ENCODE data around the gene GIGYF1.

The GIGYF1 gene, protein sequence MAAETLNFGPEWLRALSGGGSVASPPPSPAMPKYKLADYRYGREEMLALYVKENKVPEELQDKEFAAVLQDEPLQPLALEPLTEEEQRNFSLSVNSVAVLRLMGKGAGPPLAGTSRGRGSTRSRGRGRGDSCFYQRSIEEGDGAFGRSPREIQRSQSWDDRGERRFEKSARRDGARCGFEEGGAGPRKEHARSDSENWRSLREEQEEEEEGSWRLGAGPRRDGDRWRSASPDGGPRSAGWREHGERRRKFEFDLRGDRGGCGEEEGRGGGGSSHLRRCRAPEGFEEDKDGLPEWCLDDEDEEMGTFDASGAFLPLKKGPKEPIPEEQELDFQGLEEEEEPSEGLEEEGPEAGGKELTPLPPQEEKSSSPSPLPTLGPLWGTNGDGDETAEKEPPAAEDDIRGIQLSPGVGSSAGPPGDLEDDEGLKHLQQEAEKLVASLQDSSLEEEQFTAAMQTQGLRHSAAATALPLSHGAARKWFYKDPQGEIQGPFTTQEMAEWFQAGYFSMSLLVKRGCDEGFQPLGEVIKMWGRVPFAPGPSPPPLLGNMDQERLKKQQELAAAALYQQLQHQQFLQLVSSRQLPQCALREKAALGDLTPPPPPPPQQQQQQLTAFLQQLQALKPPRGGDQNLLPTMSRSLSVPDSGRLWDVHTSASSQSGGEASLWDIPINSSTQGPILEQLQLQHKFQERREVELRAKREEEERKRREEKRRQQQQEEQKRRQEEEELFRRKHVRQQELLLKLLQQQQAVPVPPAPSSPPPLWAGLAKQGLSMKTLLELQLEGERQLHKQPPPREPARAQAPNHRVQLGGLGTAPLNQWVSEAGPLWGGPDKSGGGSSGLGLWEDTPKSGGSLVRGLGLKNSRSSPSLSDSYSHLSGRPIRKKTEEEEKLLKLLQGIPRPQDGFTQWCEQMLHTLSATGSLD (N-terminal part only)

DNA sequence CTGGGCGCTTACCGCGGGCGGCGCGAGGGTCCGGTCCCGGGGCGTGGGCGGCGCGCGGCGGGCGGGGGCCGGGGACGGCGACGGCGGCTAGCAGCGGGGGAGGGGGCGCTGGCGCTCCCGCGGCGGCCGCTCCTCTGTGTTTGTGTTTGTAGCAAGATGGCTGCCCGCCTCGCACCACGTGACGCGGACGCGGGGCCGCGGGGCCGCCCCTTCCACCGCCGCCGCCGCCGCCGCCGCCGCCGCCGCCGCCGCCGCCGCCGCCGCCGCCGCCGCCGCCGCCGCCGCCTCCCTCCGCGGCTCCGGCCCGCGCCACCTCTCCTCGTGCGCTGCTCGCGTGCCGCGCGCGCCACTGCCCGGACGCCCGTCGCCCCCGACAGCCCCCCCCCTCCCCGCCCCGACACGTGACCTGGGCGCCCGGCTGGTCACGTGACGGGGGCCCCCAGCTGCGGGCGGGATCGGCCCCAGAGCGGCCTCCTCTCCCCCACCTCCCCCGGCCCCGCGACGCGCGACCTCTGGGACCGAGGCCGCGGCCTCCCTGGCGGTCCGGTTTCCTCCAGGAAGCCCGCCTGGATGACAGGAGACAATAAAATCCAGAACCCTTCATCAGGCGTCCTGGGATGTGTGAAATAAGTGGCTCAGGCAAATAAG, at the start of gene GIGYF1:
Gene GIGYF1 (minus strand): TSS at position 153 of the 648 bp plus-strand sequence. CDS start 6,012 bp downstream, outside the sequence.
- H3K9me3 ChIP-seq (ENCODE audit: control insufficient read depth in 5 of 5, low read length in 5 of 5) = no peaks in the 10 kb centered on the region
- no peaks in the 10 kb centered on the region for H3K27me3 ChIP-seq (ENCODE audit: control insufficient read depth in 5 of 5, insufficient read depth in 4 of 5, low read length in 5 of 5)
- peak within 1 kb of the TSS; percentile 60 for H3K27ac ChIP-seq (ENCODE audit: low read depth, low read length)
- H3K4me1 ChIP-seq (ENCODE audit: control insufficient read depth in 5 of 5, insufficient read depth in 5 of 5, low read length in 5 of 5) = peaks cover 12 to 44% (median 36%) of the 10 kb centered on the region in 5 donors
- H3K4me3 ChIP-seq (ENCODE audit: low read depth in 1 of 5, low read length in 5 of 5) = peak within 1 kb of the TSS; percentile 74 to 92 (median 78)
- H3K36me3 ChIP-seq (ENCODE audit: control insufficient read depth in 5 of 5, insufficient read depth in 5 of 5, low read length in 5 of 5) = peaks cover 0 to 8% (median 4%) of the 10 kb centered on the region in 5 donors
- H3K9ac ChIP-seq (ENCODE audit: low read length in 5 of 5) = peak within 1 kb of the TSS; percentile 85 to 92 (median 88)

DNA sequence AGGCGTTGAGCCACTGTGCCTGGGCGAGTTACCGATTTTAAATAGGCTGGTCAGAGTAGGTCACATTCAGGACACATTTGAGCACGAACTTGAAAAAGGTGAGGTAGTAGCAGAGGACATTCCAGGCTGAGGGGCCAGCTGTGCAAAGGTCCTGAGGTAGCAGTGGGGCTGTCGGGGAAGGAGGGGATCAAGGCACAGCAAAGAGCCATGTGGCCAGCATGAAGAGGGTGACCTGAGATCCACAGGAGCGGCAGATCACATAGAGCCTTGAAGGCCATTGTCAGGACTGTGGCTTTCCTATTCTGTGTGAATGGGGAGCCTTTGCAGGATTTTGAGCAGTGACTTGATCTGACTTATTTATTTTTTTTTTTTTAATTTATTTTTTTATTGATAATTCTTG, 45.9 kb upstream of the GIGYF1 start:
- no peaks in the 10 kb centered on the region for H3K36me3 ChIP-seq (ENCODE audit: control insufficient read depth in 5 of 5, insufficient read depth in 5 of 5, low read length in 5 of 5)
- H3K9ac ChIP-seq (ENCODE audit: low read length in 5 of 5) = no peak overlapping the region
- H3K4me1 ChIP-seq (ENCODE audit: control insufficient read depth in 5 of 5, insufficient read depth in 5 of 5, low read length in 5 of 5) = peaks cover 0 to under 1% (median 0%) of the 10 kb centered on the region in 5 donors
- no peak overlapping the region for H3K27ac ChIP-seq (ENCODE audit: low read depth, low read length)
- H3K9me3 ChIP-seq (ENCODE audit: control insufficient read depth in 5 of 5, low read length in 5 of 5) = no peaks in the 10 kb centered on the region
- no peaks in the 10 kb centered on the region for H3K27me3 ChIP-seq (ENCODE audit: control insufficient read depth in 5 of 5, insufficient read depth in 4 of 5, low read length in 5 of 5)
- H3K4me3 ChIP-seq (ENCODE audit: low read depth in 1 of 5, low read length in 5 of 5) = no peak overlapping the region

DNA sequence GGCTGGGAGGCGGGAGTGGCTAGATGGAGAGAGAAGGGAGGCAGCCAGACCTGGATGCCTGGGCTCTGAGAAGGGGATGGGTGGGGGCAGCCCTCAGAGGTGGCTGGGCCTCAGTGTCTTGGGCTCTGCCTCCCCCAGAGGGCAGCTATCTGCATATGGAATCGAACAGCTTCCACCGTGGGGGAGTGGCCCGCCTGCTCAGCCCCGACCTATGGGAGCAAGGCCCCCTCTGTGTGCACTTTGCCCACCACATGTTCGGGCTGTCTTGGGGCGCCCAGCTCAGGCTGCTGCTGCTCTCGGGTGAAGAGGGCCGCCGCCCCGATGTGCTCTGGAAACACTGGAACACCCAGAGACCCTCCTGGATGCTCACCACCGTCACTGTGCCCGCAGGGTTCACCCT, 42.6 kb upstream of the GIGYF1 start:
- Histone ChIP-seq H3K36me3 (ENCODE audit: control insufficient read depth in 5 of 5, insufficient read depth in 5 of 5, low read length in 5 of 5) (no peaks in the 10 kb centered on the region), H3K27ac (ENCODE audit: low read depth, low read length) (no peak overlapping the region), H3K9ac (ENCODE audit: low read length in 5 of 5) (no peak overlapping the region), H3K4me3 (ENCODE audit: low read depth in 1 of 5, low read length in 5 of 5) (no peak overlapping the region), H3K27me3 (ENCODE audit: control insufficient read depth in 5 of 5, insufficient read depth in 4 of 5, low read length in 5 of 5) (no peaks in the 10 kb centered on the region), H3K4me1 (ENCODE audit: control insufficient read depth in 5 of 5, insufficient read depth in 5 of 5, low read length in 5 of 5) (no peaks in the 10 kb centered on the region), H3K9me3 (ENCODE audit: control insufficient read depth in 5 of 5, low read length in 5 of 5) (no peaks in the 10 kb centered on the region)

DNA sequence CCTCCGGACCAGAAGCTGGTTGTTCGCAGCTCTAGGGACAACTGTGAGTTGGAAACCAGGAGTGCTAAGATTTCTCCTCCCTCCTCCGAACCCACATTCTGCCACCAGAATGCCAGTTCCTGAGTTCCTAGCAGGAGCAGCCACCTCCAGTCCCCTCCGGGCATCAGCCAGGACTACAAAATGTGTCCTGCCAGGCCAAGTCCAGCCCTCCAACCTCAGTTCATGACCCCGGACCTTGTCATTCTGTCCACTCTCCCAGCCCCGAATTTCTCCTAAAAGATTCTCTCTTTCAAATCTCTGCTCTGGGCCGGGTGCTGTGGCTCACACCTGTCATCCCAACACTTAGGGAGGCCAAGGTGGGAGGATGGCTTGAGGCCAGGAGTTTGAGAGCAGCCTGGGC, 41.7 kb upstream of the GIGYF1 start:
- Histone ChIP-seq H3K27ac (ENCODE audit: low read depth, low read length) (no peak overlapping the region), H3K9me3 (ENCODE audit: control insufficient read depth in 5 of 5, low read length in 5 of 5) (no peaks in the 10 kb centered on the region), H3K4me3 (ENCODE audit: low read depth in 1 of 5, low read length in 5 of 5) (no peak overlapping the region), H3K9ac (ENCODE audit: low read length in 5 of 5) (no peak overlapping the region), H3K36me3 (ENCODE audit: control insufficient read depth in 5 of 5, insufficient read depth in 5 of 5, low read length in 5 of 5) (no peaks in the 10 kb centered on the region), H3K27me3 (ENCODE audit: control insufficient read depth in 5 of 5, insufficient read depth in 4 of 5, low read length in 5 of 5) (no peaks in the 10 kb centered on the region), H3K4me1 (ENCODE audit: control insufficient read depth in 5 of 5, insufficient read depth in 5 of 5, low read length in 5 of 5) (no peaks in the 10 kb centered on the region)

DNA sequence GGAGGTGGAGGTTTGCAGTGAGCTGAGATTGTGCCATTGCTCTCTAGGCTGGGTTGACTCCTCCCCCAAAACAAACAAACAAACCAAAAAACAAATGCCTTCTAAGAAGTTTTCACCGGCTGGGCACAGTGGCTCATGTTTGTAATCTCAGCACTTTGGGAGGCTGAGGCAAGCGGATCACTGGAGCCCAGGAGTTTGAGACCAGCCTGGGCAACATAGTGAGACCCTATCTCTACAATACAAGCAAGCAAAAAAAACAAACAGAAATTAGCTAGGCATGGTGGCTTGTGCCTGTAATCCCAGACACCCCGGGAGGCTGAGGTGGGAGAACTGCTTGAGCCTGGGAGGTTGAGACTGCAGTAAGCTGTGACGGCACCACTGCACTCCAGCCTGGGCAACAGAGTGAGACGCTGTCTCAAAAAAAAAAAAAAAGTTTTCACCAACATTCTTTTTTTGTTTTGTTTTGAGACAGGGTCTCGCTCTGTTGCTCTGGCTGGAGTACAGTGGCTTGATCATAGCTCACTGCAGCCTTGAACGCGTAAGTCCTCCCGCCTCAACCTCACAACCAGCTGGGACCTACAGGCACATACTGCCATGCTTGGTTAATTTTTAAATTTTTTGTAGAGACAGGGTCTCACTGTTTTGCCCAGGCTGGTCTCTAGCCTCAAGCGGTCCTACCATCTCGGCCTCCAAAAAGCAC, 38.0 kb upstream of the GIGYF1 start:
- H3K9me3 ChIP-seq (ENCODE audit: control insufficient read depth in 5 of 5, low read length in 5 of 5) = no peaks in the 10 kb centered on the region
- H3K27ac ChIP-seq (ENCODE audit: low read depth, low read length) = no peak overlapping the region
- peaks cover 0 to 4% (median 3%) of the 10 kb centered on the region in 5 donors for H3K27me3 ChIP-seq (ENCODE audit: control insufficient read depth in 5 of 5, insufficient read depth in 4 of 5, low read length in 5 of 5)
- H3K4me1 ChIP-seq (ENCODE audit: control insufficient read depth in 5 of 5, insufficient read depth in 5 of 5, low read length in 5 of 5) = no peaks in the 10 kb centered on the region
- no peak overlapping the region for H3K9ac ChIP-seq (ENCODE audit: low read length in 5 of 5)
- H3K36me3 ChIP-seq (ENCODE audit: control insufficient read depth in 5 of 5, insufficient read depth in 5 of 5, low read length in 5 of 5) = no peaks in the 10 kb centered on the region
- H3K4me3 ChIP-seq (ENCODE audit: low read depth in 1 of 5, low read length in 5 of 5) = no peak overlapping the region

DNA sequence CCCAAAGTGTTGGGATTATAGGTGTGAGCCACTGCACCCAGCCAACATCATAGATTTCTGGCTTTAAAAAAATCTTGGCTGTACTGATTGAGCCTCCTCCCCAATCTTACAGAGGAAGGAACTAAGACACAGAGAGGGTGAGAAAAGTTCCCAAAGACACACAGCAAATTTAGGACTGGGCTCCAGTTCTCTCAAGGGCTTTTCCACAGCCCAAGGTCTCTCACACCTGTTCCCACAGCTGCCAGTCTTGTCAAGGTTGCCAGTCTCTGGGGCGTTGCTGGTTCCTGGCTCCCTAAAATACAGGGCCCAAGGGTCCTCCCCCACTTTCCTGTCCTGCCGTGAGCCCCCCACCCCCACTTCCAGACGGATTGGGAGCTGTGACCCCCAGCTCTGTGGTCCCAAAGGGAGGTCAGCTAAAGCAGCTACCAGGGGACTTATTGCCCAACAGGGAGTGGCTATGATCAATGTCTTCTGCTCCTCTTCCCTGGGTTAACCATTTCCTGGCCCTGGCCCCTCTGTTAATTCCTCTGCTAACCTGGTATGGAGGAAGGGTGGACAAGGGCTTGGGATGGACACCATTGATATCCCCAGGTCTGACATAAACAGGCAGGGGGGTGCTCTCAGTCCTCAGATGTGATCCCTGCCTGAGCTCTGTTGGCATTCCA, 36.2 kb upstream of the GIGYF1 start:
- peaks cover 0 to under 1% (median 0%) of the 10 kb centered on the region in 5 donors for H3K4me1 ChIP-seq (ENCODE audit: control insufficient read depth in 5 of 5, insufficient read depth in 5 of 5, low read length in 5 of 5)
- no peaks in the 10 kb centered on the region for H3K36me3 ChIP-seq (ENCODE audit: control insufficient read depth in 5 of 5, insufficient read depth in 5 of 5, low read length in 5 of 5)
- peaks cover 0 to 6% (median 5%) of the 10 kb centered on the region in 5 donors for H3K27me3 ChIP-seq (ENCODE audit: control insufficient read depth in 5 of 5, insufficient read depth in 4 of 5, low read length in 5 of 5)
- no peaks in the 10 kb centered on the region for H3K9me3 ChIP-seq (ENCODE audit: control insufficient read depth in 5 of 5, low read length in 5 of 5)
- no peak overlapping the region for H3K27ac ChIP-seq (ENCODE audit: low read depth, low read length)
- H3K4me3 ChIP-seq (ENCODE audit: low read depth in 1 of 5, low read length in 5 of 5) = no peak overlapping the region
- no peak overlapping the region for H3K9ac ChIP-seq (ENCODE audit: low read length in 5 of 5)

DNA sequence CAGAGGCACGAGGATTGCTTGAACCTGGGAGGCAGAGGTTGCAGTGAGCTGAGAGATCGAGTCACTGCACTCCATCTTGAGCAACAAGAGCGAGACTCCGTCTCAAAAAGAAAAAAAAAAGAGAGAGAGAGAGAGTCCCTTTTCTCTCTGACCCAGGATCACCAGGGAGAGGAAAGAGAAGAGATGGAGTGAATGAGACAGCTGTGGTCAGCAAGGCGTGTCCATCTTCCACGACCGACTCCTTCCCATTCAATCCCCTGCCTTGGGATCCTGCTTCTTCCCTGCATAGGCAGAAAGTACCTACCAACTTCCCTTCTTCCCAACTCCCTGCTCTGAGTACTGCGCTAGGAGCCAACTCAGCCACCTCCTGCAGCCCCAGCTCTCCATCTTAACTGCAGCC, 34.1 kb upstream of the GIGYF1 start:
- Histone ChIP-seq H3K27ac (ENCODE audit: low read depth, low read length) (no peak overlapping the region), H3K9ac (ENCODE audit: low read length in 5 of 5) (no peak overlapping the region), H3K9me3 (ENCODE audit: control insufficient read depth in 5 of 5, low read length in 5 of 5) (no peaks in the 10 kb centered on the region), H3K27me3 (ENCODE audit: control insufficient read depth in 5 of 5, insufficient read depth in 4 of 5, low read length in 5 of 5) (peaks cover 3 to 14% (median 6%) of the 10 kb centered on the region in 5 donors), H3K4me3 (ENCODE audit: low read depth in 1 of 5, low read length in 5 of 5) (no peak overlapping the region), H3K36me3 (ENCODE audit: control insufficient read depth in 5 of 5, insufficient read depth in 5 of 5, low read length in 5 of 5) (no peaks in the 10 kb centered on the region), H3K4me1 (ENCODE audit: control insufficient read depth in 5 of 5, insufficient read depth in 5 of 5, low read length in 5 of 5) (peaks cover 0 to 3% (median 0%) of the 10 kb centered on the region in 5 donors)

DNA sequence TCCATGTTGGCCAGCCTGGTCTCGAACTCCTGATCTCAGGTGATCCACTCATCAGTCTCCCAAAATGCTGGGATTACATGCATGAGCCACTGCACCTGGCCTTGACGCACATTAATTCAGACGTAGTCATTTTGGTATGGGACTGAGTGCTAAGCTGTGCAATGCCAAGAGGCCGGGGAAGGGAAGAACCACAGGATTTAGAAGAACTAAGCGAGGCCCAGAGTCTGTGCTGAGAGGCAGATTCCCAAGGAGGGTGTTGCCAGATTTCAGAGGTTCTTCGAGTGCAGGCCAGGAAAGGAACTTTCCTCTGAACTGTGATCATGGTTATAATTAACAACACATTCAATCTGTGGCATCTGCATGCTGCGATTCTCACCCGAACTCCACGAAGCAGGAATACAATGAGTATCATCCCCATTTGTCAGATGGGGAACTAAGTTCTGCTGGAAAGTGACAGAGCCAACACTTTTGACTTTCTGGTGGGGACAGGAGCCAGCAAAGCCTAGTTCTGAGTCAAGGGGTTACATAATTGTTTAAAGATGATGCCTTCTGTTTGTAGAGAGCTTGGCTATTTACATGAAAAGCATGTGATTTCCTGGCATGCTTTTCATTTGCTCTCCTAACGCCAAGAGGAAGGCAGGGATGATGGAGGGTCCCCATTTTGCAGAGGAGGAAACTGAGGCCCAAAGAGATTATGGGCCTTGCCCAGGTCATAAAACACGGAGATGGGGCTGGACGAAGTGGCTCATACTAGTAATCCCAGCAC, 33.1 kb upstream of the GIGYF1 start:
- Histone ChIP-seq H3K9ac (ENCODE audit: low read length in 5 of 5) (peak overlapping the region in 1 of 5 donors; percentile 19), H3K36me3 (ENCODE audit: control insufficient read depth in 5 of 5, insufficient read depth in 5 of 5, low read length in 5 of 5) (no peaks in the 10 kb centered on the region), H3K9me3 (ENCODE audit: control insufficient read depth in 5 of 5, low read length in 5 of 5) (no peaks in the 10 kb centered on the region), H3K4me3 (ENCODE audit: low read depth in 1 of 5, low read length in 5 of 5) (no peak overlapping the region), H3K4me1 (ENCODE audit: control insufficient read depth in 5 of 5, insufficient read depth in 5 of 5, low read length in 5 of 5) (peaks cover 0 to 3% (median 0%) of the 10 kb centered on the region in 5 donors), H3K27me3 (ENCODE audit: control insufficient read depth in 5 of 5, insufficient read depth in 4 of 5, low read length in 5 of 5) (peaks cover 5 to 15% (median 13%) of the 10 kb centered on the region in 5 donors), H3K27ac (ENCODE audit: low read depth, low read length) (no peak overlapping the region)
